GM12878 (cell line): ENCODE results near the gene UBE3D. TPM values are rescaled to one million over a fixed set of nuclear protein-coding genes. Genes with fewer than 3 reads are reported as not detected.

ENCODE experiments used
- ATAC-seq: fragments of 200-7000 bp; cut with Tn5 transposase; 3 replicates; pipeline ENCODE4 v1.9.1; 2020; ENCODE audit warnings: mild to moderate bottlenecking, moderate library complexity
- BruUV-seq: library from RNA; stranded (reverse); fragments of 400-500 nt; replicated peaks from 2 replicates; lab custom pipeline; 2021; lab: Mats Ljungman, UMichigan
- CTCF ChIA-PET: fragments of 300-600 bp; sonication (Branson Sonifier 250); formaldehyde crosslinking; extraction: SDS; loops from one replicate; lab custom pipeline; 2021; ENCODE audit warnings: inconsistent platforms; lab: Yijun Ruan, JAX
- POLR2A ChIA-PET: fragments of 350-600 bp; formaldehyde crosslinking; extraction: SDS; loops from one replicate; lab custom pipeline; 2021; ENCODE audit warnings: inconsistent platforms; lab: Charles Lee
- RAD21 ChIA-PET: fragments of 300-600 bp; sonication (Branson Sonifier 250); formaldehyde crosslinking; loops from one replicate; lab custom pipeline; 2023; ENCODE audit warnings: antibody characterized with exemption; ENCODE audit not compliant: unreplicated experiment; lab: Charles Lee
- SMC1A ChIA-PET: fragments of 300-600 bp; sonication (Branson Sonifier 250); formaldehyde crosslinking; loops from one replicate; lab custom pipeline; 2023; ENCODE audit not compliant: unreplicated experiment, uncharacterized antibody; lab: Charles Lee
- DNase-seq: peaks from one replicate; pipeline ENCODE4 v3.0.0-alpha.2; 2011; ENCODE audit warnings: low read depth, low spot score
- FAIRE-seq: peaks from 3 replicates; lab custom pipeline; 2011; peaks lifted over from hg19 to GRCh38; lab: Jason Lieb, UNC
- H2AFZ ChIP-seq: 2 replicates; pipeline ENCODE4 v1.6.0; 2011; ENCODE audit warnings: low read depth, low read length, control low read depth; ENCODE audit not compliant: control insufficient read depth
- H3K27ac ChIP-seq: 2 replicates; pipeline ENCODE4 v1.5.1; 2011; ENCODE audit warnings: control low read depth; ENCODE audit not compliant: control insufficient read depth, insufficient read depth
- H3K27me3 ChIP-seq, 2 experiments: replicated peaks in 1 of 2; 2 replicates each; pipeline versions ENCODE4 v1.6.0 to v1.6.1; 2011; ENCODE audit warnings: low read length in 1 of 2; ENCODE audit not compliant: control insufficient read depth in 2 of 2, insufficient read depth in 2 of 2
- H3K36me3 ChIP-seq, 2 experiments: 2 replicates each; pipeline ENCODE4 v1.5.1; 2011; ENCODE audit warnings: low read length in 1 of 2; ENCODE audit not compliant: control insufficient read depth in 2 of 2, insufficient read depth in 2 of 2
- H3K4me1 ChIP-seq: 2 replicates; pipeline ENCODE4 v1.6.1; 2011; ENCODE audit warnings: mild to moderate bottlenecking, low read length, moderate library complexity, mixed read lengths; ENCODE audit not compliant: control insufficient read depth, insufficient read depth
- H3K4me2 ChIP-seq: 2 replicates; pipeline ENCODE4 v1.6.0; 2011; ENCODE audit warnings: control low read depth; ENCODE audit not compliant: control insufficient read depth, insufficient read depth
- H3K4me3 ChIP-seq: fragments of 200-600 bp; sonication (generic); 2 replicates; pipeline ENCODE4 v1.5.1; 2016
- H3K79me2 ChIP-seq: 2 replicates; pipeline ENCODE4 v1.6.0; 2011; ENCODE audit warnings: low read length; ENCODE audit not compliant: control insufficient read depth, insufficient read depth
- H3K9ac ChIP-seq: 2 replicates; pipeline ENCODE4 v1.8.0; 2011; ENCODE audit warnings: low read length, control low read depth, mixed read lengths; ENCODE audit not compliant: control insufficient read depth, insufficient read depth
- H3K9me3 ChIP-seq: replicated peaks from 3 replicates; pipeline ENCODE4 v1.5.1; 2011; ENCODE audit warnings: mild to moderate bottlenecking, low read length; ENCODE audit not compliant: control insufficient read depth, insufficient read depth
- H4K20me1 ChIP-seq: 2 replicates; pipeline ENCODE4 v1.6.0; 2011; ENCODE audit not compliant: control insufficient read depth, insufficient read depth
- BCL3 ChIP-seq: IDR thresholded peaks from 2 replicates; pipeline ENCODE4 v1.6.1; 2011; ENCODE audit warnings: borderline replicate concordance, low read depth, mild to moderate bottlenecking, moderate library complexity, low read length; ENCODE audit not compliant: insufficient read depth, poor library complexity, severe bottlenecking
- CHD4 ChIP-seq: fragments of 200-600 bp; sonication (generic); IDR thresholded peaks from 2 replicates; pipeline ENCODE4 v1.6.1; 2016; ENCODE audit warnings: mild to moderate bottlenecking
- CREB1 ChIP-seq: IDR thresholded peaks from 2 replicates; pipeline ENCODE4 v1.6.1; 2012; ENCODE audit warnings: low read depth, mild to moderate bottlenecking, inconsistent platforms
- HDGF ChIP-seq: fragments of 450-650 bp; IDR thresholded peaks from 2 replicates; pipeline ENCODE4 v1.6.1; 2016; ENCODE audit warnings: antibody characterized with exemption
- MYB ChIP-seq: fragments of 150-350 bp; IDR thresholded peaks from 2 replicates; pipeline ENCODE4 v1.6.1; 2014; ENCODE audit warnings: mild to moderate bottlenecking, low read depth, low read length, borderline replicate concordance
- NFXL1 ChIP-seq: fragments of 450-650 bp; IDR thresholded peaks from 2 replicates; pipeline ENCODE4 v1.6.1; 2017; ENCODE audit warnings: antibody characterized with exemption, mild to moderate bottlenecking, borderline replicate concordance
- SUZ12 ChIP-seq: fragments of 200-600 bp; sonication (generic); IDR thresholded peaks from one replicate; pipeline ENCODE4 v1.6.1; 2018; ENCODE audit warnings: antibody characterized with exemption, mild to moderate bottlenecking; ENCODE audit not compliant: unreplicated experiment
- WGBS: methylation state at CpG from one replicate; pipeline ENCODE4 v1.1.6; 2016; ENCODE audit warnings: low lambda C conversion rate; ENCODE audit not compliant: insufficient replicate concordance, insufficient coverage; ENCODE audit errors: missing lambda C conversion rate; 5-methylcytosine and 5-hydroxymethylcytosine counted together
- in situ Hi-C: fragments of 300-500 bp; cut with MboI; formaldehyde crosslinking; loops from 9 replicates; pipeline ENCODE4 v1.14.3; 2018; ENCODE audit warnings: mixed read lengths
- intact Hi-C: fragments of 100-400 bp; cut with micrococcal nuclease; formaldehyde crosslinking; loops from one replicate; pipeline ENCODE4 v1.14.2; 2022; ENCODE audit not compliant: unreplicated experiment
- polyA plus RNA-seq, 11 experiments: library from polyadenylated mRNA; depleted of rRNA in 4 of 11; unstranded in 6 of 11; stranded (reverse) in 5 of 11; fragments of >200 nt; fragmentation: Nextera tagmentation in 4 of 11; fragmentation: Illumina TruSeq in 1 of 11; extraction: Ambion mirVana in 4 of 11; extraction: Trizol in 1 of 11; gene quantifications; 1 replicate in 1 of 11; 2 replicates in 10 of 11; pipeline versions ENCODE4 v1.2.1 to v1.2.3, GENCODE V29; 2011 to 2016; ENCODE audit warnings: inconsistent platforms in 2 of 11, missing spikeins in 2 of 11, low read depth in 1 of 11
- total RNA-seq, 4 experiments: library from RNA; depleted of rRNA in 3 of 4; stranded (reverse); fragments of >200 nt in 3 of 4; fragmentation: Illumina TruSeq in 1 of 4; extraction: Trizol in 1 of 4; gene quantifications; 2 replicates each; pipeline versions ENCODE4 v1.2.1 to v1.2.3, GENCODE V29; 2013 to 2021
- TF ChIP-seq, protein P1 (sequence below): fragments of 450-650 bp; conservative IDR thresholded peaks from 2 replicates; pipeline ENCODE4 v1.6.1; 2017; ENCODE audit warnings: mild to moderate bottlenecking, moderate library complexity

Gene UBE3D
- total and polyA plus RNA-seq, 10 of the 15 experiments (the other 5 are each of a cell fraction or from before 2014, with no cell fraction given), result 4.3 to 9.0 (median 7.5) TPM

DNA sequence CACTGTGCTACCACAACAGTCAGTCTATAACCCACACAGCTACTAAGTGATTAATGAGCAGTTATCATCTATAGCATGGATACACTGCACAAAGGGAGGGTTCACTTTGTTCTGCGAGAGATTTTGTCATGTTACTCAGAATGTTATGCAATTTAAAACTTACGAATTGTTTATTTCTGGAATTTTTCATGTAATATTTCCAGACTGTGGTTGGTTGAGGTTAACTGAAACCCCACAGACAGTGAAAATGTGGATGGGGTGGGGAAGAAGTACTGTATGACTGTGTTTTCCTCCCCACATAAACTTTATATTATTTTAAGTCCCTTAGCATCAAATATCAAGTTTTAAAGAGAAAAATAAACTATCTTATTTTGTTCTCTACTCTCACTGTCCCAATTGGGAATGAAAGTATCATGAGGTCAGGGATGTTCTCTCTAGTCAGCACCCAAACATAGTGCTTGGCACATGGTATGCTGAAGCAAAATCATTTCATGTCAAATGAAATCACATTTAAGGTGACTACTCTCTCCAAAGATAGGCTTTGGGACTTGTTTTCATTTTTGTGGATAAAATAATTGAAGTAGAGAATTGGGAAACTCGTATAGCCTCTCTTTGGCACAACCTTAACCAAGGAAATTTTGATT lies 27.2 kb upstream of the UBE3D start:
- 81% methylated on average over 3 of the region's 3 CpGs for WGBS
- SMC1A ChIA-PET, result no interaction called here
- Histone ChIP-seq H3K9ac (no peak overlapping the region), H3K4me1 (no peaks in the 10 kb centered on the region), H3K27ac (no peak overlapping the region), H3K4me3 (no peak overlapping the region), H3K9me3 (no peaks in the 10 kb centered on the region), H3K36me3 (no peaks in the 10 kb centered on the region)
- POLR2A ChIA-PET, result no interaction called here
- no TSS peak for BruUV-seq
- no peak for TF ChIP-seq CREB1
- no peak for TF ChIP-seq SUZ12
- TF ChIP-seq HDGF, result no peak
- no peak for TF ChIP-seq CHD4
- TF ChIP-seq BCL3, result no peak
- TF ChIP-seq NFXL1, result no peak
- TF ChIP-seq, protein P1, sequence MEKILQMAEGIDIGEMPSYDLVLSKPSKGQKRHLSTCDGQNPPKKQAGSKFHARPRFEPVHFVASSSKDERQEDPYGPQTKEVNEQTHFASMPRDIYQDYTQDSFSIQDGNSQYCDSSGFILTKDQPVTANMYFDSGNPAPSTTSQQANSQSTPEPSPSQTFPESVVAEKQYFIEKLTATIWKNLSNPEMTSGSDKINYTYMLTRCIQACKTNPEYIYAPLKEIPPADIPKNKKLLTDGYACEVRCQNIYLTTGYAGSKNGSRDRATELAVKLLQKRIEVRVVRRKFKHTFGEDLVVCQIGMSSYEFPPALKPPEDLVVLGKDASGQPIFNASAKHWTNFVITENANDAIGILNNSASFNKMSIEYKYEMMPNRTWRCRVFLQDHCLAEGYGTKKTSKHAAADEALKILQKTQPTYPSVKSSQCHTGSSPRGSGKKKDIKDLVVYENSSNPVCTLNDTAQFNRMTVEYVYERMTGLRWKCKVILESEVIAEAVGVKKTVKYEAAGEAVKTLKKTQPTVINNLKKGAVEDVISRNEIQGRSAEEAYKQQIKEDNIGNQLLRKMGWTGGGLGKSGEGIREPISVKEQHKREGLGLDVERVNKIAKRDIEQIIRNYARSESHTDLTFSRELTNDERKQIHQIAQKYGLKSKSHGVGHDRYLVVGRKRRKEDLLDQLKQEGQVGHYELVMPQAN, result no peak
- TF ChIP-seq MYB, result no peak
- TF ChIP-seq, all 136 proteins: peak for 0
- Histone ChIP-seq H3K79me2 (peaks cover 6% of the 10 kb centered on the region), H4K20me1 (no peaks in the 10 kb centered on the region), H3K27me3 (no peaks in the 10 kb centered on the region), H2AFZ (no peak overlapping the region), H3K4me2 (no peak overlapping the region)
- ATAC-seq (no peak), DNase-seq (no peak), FAIRE-seq (no peak)
- CTCF ChIA-PET, result interaction anchor here (0.7 kb wide), 1 partner anchor 128 kb away, joined by 3 read pairs; no protein-coding TSS in a partner anchor
- intact Hi-C loops (no loop called here), in situ Hi-C loops (no loop called here)
- RAD21 ChIA-PET, result interaction anchor here (1.0 to 2.0 kb wide), 2 partner anchors 26 kb away, joined by 3 to 9 read pairs; partner anchors contain the start of gene DOP1A
